Measurements from ENCODE around the gene CDC123.
"Not testable (repeated sequence)": the region's sequence is repeated elsewhere in the genome, so short reads cannot be mapped to it uniquely, and the experiment has no call there.

Gene CDC123

DNA sequence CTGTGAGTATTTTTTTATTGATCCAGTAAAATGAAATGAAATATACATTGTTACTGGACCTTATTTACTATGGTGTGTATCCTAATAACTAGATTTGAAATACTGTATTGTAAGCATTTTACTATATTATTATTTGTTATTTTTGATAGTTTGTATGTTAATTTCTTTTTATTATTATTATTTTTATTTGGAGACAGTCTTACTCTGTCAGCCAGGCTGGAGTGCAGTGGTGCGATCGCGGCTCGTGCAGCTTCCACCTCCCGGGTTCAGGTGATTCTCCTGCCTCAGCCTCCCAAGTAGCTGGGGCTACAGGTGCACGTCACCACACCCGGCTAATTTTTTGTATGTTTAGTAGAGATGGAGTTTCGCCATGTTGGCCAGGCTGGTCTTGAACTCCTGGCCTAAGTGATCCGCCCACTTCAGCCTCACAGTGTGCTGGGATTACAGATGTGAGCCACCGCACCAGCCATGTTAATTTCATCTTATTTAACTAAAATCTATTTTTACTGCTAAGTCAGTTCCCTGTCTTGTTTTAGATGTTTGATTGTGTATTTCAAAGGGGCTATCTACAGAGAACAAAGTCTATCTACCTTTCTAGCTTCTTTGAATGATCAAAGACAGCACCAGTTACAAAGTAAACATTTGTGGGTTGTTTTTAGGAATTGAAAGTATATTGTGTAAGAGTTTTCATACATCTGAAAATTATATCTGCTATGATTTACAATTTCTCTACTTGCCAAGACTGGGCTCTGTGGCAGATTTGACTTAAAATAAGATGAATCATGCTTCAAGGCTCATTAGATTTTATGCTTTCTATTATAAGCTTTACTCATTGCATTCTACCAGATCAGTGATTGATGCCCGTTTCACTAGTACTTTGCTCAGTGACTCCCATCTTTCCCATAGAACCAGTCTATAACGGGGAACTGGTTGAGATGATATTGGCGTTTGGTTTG is 41.6 kb downstream of the CDC123 start:
- no peak for DNase-seq

DNA sequence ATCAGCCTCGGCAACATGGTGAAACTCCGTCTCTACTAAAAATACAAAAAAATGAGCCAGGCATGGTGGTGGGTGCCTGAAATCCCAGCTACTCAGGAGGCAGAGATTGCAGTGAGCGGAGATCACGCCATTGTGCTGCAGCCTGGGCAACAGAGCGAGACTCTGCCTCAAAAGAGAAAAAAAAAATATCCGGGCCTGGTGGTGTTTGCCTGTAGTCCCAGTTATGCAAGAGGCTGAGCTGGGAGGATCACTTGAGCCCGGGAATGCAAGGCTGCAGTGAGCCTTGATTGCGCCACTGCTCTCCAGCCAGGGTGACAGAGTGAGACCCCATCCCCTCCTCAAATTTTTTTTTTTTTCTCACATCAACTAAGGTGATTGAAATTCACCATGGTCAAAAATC is 42.8 kb downstream of the CDC123 start:
- no peak for DNase-seq

DNA sequence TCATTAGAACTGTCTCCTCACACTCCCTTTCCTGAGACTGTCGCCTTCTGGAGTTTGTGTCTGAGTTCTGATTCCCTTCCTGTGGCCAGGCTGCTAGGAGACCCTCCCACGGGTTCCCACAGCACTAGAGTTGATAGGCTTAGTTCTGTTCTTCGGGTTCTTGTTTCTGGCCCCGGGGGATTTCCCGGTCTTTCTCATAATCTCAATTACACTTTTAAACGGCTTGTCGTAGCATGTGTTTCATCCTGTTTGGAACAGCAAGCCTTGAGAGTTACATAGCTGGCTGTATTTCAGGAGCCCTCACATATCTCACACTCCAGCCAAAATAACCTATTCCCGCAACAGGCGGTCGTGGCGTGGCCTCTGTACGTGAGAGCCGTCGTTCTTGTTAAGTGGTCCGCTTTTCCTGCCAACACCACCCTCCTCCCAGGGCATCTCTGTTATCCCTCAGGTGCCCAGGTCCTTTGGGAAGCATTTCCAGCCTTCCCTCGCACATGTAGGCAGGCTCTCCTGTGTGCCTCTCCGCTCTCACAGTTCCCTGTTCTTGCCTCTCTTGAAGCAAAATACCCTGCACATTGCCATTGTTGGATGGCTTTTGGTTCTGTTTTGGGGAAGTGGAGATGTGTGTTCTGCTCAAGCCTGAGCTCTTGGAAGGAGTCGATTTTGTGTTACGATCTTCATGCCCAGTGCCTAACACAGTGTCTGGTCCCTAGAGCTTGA is 46.0 kb downstream of the CDC123 start:
- DNase-seq = no peak

DNA sequence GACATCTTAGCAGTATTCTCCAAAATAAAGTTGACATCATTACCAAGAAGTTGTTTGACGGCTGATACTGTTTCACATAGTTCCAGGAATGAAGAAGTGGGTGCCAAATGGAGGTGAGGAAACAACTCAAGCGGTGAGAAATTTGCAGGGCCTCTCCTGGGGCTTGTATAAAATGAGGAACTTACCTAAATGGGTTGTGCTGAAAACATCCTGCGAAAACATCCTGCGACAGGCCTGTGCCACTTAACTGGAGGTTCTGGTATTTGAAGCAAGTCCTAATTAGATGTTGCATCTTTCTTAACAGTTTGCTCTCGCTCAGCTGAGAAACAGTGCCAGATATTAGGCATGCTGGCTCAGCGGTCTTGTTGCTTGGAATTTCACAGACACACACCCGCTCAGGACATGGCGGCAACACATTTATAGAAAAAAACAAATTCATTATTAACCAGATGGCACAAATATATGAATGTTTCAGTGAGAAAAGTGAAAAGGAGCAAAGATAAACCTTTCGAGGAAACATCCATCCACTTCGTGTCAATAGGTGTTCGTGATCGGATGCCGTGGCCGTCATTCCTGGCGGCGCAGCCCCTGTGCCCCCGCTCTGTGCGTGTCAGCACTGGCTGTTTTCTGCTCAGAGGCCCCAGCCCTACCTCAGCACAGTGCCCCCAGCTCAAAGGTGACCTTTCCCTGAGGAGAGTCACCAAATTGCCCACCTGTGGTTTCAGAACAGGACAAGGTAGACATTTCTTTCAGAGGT is 48.1 kb downstream of the CDC123 start:
- DNase-seq = no peak

DNA sequence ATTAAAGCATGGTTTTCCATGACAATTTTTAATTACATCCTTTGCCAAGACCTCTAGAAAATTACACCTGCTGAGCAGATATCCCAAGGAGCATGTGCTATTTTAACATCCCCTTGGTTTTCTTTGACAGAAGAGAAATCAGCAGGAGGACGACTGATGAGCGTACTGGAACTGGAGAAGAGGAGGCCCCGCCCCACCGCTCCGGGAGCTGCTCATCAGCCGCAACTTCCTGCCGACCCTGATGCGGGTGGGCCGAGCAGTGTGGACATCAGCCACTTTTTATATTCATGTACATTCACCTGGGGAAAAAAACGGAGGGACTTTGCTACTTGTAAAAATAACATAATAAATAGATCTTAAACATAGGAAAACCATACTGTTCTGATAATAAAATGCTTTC is 54.2 kb downstream of the CDC123 start:
- no peak for DNase-seq

DNA sequence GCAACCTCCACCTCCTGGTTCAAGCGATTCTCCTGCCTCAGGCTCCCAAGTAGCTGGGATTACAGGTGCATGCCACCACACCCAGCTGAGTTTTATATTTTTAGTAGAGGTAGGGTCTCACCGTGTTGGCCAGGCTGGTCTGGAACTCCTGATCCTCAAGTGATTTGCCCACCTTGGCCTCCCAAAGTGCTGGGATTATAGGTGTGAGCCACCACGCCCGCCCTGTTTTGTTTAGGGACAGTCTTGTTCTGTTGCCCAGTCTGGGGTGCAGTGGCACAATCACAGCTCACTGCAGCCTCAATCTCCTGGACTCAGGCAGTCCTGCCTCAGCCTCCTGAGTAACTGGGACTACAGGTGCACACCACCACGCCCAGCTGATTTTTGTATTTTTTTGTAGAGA is 54.7 kb downstream of the CDC123 start:
- DNase-seq = not testable (repeated sequence)

DNA sequence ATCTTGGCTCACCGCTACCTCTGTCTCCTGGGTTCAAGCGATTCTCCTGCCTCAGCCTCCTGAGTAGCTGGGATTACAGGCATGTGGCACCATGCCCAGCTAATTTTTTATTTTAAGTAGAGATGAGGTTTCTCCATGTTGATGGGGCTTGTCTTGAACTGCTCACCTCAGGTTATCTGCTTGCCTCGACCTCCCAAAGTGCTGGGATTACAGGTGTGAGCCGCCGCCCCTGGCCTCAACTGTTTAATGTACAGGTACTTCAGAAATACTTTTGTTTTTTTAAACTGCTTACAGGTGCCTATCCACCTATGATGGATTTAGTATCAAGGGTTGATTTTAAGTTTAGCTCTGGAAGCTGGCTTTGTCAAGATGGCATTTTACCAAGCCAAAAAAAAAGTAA is 55.6 kb downstream of the CDC123 start:
- DNase-seq = no peak

DNA sequence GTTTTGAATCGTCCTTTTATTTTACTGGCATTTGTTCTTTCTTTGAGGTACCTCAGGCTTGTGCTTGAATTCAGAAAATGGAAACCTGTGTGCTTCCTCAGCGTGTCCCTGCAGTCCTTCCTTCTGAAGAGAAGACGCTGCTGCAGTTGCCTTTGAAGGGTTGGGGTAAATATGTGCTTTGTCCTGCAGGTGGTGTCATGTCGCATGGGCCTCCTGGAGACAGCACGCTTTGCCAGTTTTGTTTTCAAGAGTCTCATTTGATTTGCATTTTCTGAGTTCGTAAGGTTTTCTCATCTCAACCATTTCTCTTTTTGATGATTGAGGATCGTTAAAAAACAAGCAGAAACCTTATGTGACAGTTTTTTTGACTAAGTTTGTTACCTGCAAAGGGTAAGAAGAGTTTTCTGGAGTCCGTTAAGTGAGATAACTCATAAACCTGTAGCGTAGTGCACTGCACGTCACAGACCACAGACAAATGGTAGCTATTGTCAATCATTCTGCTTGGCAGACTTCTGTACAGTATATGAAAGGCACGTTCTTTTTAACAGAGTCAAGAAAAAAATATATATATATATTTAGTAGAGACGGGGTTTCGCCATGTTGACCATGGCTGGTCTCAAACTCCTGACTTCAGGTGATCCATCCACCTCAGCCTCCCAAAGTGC is 57.0 kb downstream of the CDC123 start:
- no peak for DNase-seq

DNA sequence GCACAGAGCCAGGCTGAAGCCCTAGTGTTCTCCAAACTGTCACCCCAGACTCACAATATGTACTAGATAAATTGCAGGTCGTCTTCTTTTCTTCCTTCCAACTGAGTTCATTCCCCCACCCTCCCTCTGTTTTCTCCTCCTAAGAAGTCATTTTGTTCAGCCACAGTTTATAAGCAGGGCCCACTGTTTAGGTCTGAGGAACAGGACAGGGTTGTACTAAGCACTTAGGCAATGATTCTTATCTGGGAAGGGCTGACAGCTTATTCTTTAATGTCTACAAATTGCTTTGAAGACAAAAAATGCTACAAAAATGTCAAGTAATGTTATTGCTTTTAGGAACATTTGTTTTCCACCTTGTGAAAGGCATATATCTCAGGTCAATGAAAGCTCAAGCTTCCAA is 59.1 kb downstream of the CDC123 start:
- no peak for DNase-seq

DNA sequence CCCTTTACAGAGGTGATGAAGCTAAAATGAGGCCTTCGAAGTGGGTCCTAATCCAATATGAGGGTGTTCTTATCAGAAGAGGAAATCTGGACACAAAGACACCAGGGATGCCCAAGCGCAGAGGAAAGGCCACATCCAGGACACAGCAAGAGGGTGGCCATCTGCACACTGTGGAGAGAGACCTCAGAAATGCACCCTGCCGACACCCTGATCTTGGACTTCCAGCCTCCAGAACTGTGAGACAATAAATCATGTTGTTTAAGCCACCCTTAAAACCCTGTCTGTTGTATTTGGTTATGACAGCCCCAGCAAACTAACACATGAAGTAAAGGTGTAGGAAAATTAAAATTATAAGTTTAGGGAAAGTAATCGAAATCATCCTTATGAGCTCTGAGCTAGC is 64.0 kb downstream of the CDC123 start:
- no peak for DNase-seq

DNA sequence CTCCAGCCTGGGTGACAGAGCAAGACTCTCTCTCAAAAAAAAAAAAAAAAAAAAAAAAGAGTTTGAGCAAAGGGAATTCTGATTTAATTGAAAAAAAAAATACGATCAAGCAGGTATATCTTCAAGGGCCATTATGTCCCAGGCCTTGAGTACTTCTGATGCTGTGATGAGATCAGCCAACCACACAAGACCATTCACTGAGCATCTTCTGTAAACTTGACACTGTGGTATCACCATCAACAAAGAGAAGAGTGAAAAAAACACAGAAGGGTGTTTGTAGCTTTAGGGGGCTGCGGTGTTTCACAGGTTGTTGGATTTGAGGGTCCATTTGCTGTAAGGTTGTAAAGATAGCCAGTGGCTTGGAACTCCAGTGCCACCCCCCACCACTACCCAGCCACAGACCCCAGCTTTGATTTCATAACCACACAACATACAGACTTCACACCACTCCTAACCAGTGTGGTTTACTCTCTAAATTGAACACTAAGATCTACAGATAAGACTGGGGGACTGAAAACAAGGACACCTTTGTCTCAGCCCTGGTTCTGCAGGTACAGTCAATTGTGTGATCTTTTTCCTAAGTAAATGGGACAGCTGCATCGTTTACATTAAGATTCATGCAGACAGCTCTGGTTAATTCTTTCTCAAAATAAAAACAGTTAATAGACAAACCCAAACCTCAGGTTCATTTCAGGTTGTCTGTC is 66.4 kb downstream of the CDC123 start:
- no peak for DNase-seq

DNA sequence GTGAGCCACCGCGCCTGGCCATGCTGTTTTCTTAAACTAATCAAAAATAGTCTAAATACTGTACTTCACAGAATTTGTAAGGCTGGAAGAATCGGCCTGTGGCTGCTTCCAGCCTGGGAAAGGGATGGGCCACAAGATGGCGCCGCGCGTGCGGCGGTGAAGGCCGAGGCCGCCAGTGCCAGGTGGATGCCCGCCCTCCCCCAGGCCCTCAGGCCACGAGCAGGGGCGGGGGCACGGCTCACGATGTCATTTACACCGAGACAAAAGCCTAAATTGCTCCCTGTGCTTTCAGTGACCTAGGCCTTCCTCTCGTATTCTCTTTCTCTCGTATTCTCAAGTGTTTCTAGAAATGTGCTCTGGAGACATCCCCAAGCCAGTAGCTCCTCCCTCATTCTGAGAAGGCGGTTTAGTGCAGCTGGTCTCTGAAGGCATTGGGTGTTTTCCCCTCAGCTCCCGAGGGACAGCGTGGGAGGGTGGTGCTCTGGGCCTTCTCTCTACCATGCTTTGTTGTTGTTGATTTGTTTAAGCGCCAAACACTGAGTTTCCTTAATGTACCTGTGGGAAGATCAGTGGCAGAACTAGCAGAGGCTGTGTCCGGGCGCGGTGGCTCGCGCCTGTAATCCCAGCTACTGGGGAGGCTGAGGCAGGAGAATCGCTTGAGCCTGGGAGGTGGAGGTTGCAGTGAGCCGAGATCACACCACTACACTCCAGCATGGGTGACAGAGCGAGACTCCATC is 68.4 kb downstream of the CDC123 start:
- peak; percentile 71 for DNase-seq

DNA sequence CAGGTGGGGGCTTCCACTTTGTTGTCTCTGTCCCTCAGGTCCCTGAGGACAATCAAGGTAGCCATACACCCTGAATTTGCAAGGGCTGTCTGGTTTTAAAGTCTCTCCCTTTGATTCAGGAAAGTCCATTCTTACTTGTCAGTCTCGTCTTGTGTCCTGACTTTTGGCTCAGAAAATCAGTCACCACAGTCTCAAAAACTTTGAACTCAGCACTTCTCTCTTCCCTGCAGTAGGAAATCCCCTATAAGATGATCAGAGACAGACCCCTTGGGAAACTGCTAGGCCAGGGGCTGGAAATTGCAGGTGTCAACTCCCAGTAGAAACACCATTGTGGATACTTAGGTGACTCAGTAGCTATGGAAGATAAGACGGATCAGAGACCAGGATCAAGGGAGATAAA is 73.1 kb downstream of the CDC123 start:
- no peak for DNase-seq

DNA sequence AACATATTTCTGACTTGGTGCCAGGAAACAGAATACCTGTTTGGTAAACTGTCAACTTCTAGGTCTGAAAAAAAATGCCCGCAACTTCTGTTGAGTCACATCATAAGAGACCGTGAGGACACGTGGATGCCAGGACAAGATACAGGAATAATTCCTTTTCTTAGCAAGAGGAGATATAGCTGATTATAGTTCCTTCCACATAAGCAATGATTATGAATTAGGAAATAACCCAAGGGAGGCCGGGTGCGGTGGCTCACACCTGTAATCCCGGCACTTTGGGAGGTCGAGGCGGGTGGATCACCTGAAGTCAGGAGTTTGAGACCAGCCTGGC is 75.2 kb downstream of the CDC123 start:
- DNase-seq = no peak

DNA sequence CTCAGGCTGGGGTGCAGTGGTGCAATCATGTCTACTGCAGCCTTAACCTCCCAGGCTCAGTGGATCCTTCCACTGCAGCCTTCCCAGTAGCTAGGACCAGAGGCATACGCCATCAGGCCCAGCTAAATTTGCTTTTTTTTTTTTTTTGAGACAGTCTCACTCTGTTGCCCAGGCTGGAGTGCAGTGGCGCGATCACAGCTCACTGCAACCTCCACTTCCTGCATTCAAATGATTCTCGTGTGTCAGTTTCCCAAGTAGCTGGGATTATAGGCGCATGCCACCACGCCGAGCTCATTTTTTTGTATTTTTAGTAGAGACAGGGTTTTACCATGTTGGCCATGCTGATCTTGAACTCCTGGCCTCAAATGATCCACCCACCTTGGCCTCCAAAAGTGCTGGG is 81.9 kb downstream of the CDC123 start:
- not testable (repeated sequence) for DNase-seq

DNA sequence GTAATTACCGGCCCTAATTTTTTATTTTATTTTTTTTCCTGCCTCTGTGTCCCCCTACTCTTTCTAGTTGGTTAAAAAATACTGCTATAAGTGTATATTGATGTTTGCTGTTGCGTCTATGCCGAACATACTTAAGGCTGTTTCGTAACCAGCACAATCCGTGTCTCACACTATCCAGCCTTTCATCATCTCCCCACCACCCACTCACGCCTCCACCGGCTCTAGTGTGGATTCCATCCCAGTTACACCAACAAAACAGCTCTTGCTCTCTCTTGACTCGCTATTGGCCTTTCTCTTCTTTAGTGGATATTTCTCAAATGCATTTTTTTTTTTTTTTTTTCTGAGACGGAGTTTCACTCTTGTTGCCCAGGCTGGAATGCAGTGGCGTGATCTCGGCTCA is 83.3 kb downstream of the CDC123 start:
- no peak for DNase-seq

DNA sequence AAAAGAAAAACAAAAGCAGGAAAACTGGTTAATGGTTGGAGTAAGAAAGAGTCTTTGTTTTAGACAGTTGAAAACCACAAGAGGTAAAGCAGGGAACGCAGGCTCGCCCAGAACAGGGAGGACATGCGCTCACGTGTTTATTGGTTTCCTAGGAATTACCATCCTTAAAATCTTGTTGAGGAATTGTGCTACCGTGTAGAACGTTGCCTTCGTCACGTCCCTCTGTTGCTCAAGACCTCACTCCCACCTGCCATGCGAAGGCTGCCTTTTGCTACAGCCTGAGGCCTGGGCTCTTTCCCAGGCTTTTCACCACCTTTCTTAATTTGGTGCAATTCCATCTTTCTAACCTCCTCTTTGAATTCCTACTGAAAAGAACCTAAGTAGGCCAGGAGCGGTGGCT is 91.8 kb downstream of the CDC123 start:
- DNase-seq = no peak

DNA sequence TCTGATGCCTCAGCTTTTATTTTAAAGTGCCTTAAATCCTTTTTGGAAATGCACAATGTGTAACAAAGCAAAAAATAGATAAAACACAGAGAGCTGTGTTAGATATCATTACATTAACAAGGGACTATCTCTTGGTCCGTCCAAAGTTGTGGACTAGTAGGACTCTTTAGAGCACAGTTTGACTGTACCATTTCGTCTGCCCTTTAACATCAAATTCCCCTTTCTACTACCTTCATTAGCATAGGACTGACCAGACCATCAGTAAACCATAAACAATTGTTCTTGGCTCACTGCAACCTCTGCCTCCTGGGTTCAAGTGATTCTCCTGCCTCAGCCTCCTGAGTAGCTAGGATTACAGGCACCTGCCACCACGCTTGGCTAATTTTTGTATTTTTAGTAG is 101.8 kb downstream of the CDC123 start:
- not testable (repeated sequence) for DNase-seq

DNA sequence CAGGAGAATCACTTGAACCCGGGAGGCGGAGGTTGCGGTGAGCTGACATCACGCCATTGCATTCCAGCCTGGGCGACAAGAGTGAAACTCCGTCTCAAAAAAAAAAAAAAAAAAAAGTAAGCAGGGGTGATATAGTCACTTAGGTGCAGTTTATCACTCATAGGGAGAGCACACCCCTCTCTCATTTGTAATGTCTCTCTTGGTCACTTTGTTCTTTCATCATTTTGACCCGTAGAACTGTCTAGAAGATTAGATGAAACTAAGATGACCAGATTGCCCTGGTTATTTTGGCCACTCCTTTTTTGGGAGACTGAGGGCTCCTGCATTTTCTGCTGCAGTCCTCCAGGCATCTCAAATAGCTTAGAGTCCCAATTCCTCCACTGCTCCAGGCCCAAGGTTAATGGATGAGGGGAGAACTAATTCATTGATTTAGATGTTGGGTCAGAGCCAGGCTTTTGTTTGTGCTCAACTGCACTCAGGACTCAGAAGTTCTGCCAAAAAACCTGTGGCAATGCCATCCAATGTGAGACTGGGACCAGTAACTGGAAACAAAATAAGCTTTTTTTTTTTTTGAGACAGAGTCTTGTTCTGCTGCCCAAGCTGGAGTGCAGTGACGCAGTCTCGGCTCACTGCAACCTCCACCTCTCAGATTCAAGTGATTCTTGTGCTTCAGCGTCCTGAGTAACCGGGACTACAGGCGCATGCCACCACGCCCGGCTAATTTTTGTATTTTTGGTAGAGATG is 103.4 kb downstream of the CDC123 start:
- no peak for DNase-seq

Data from NCI-H748 treated with DMSO at 0.1 percent for 48 hours (cell line).